Effector memory CD8-positive, alpha-beta T cell (primary cell): ENCODE data around the gene DERL3.

ENCODE experiments used
- ATAC-seq: fragments of 150-1000 bp; cut with Tn5 transposase; replicated peaks from 2 replicates; pipeline ENCODE4 v1.10.0; 2021; ENCODE audit warnings: mild to moderate bottlenecking, moderate library complexity
- DNase-seq, 3 experiments: peaks; one replicate each; pipeline ENCODE4 v3.0.0; 2021
- H3K27ac Mint-ChIP-seq, 2 donors: one replicate each; pipeline ENCODE4 v1.8.0; 2022; ENCODE audit warnings: mild to moderate bottlenecking in 2 of 2, mixed read lengths in 2 of 2, moderate library complexity in 2 of 2
- H3K27me3 Mint-ChIP-seq, 2 donors: one replicate each; pipeline ENCODE4 v1.8.0; 2022; ENCODE audit warnings: mixed read lengths in 2 of 2
- H3K36me3 Mint-ChIP-seq: one replicate; pipeline ENCODE4 v1.8.0; 2022; ENCODE audit warnings: mild to moderate bottlenecking, moderate library complexity, mixed read lengths; ENCODE audit not compliant: insufficient read depth
- H3K4me1 Mint-ChIP-seq, 2 donors: one replicate each; pipeline ENCODE4 v1.8.0; 2022; ENCODE audit warnings: low read depth in 2 of 2, mixed read lengths in 2 of 2
- H3K4me3 Mint-ChIP-seq, 2 donors: one replicate each; pipeline ENCODE4 v1.8.0; 2022; ENCODE audit warnings: mild to moderate bottlenecking in 2 of 2, mixed read lengths in 2 of 2, moderate library complexity in 2 of 2
- H3K9me3 Mint-ChIP-seq, 2 donors: one replicate each; pipeline ENCODE4 v1.8.0; 2022; ENCODE audit warnings: mixed read lengths in 2 of 2

DERL3 gene

DNA sequence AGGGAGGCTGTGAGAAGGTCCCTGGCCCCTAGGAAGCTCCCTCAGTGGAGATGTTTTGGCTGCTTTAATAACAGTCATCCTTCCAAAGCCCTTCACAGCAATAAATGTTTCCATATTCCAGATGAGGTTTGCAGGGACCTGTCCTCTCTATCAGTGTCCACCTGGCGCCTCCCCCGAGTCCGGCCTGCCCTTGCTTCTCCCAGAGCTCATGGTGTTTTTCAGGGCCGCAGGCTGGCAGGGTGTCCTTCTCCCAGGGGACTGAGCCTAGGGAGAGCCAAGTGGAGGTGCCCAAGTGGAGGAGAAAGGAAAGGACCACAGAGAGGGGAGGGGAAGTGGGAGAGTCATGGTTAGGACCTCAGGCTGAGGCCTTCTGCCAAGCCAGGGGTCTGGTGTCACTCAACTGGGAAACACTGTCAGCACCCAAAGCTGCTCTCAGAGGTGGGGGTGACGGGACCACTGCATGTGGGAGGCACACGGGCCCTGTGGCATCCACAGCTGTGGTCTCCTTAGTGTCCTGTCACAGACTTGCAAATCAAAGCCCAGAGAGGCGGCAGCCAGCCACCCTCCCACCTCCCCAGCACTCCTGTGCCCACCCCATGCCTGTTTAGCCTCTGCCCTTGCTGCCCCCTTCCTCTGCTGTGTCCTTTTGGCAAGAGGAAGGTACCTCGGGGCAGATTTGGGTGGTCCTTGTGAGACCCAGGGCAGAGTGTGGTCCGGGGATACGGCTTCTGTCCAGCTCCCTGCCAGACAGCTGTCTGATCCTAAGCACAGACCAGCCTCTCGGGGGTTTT lies 6.4 kb downstream of the DERL3 start:
- Mint-ChIP-seq H3K27ac (peak overlapping the region in 1 of 2 donors; percentile 26), H3K4me3 (no peak overlapping the region), H3K4me1 (peaks cover 9 to 14% of the 10 kb centered on the region in 2 donors), H3K9me3 (no peaks in the 10 kb centered on the region), H3K36me3 (peaks cover 14% of the 10 kb centered on the region), H3K27me3 (no peaks in the 10 kb centered on the region)
- no peak for DNase-seq
- ATAC-seq = no peak

- H3K27me3 Mint-ChIP-seq = no peaks in the 10 kb centered on the region
- DNase-seq (no peak), ATAC-seq (no peak)
- H3K27ac Mint-ChIP-seq = peak overlapping the region in 1 of 2 donors; percentile 26
- peaks cover 14% of the 10 kb centered on the region for H3K36me3 Mint-ChIP-seq
- peaks cover 6 to 14% of the 10 kb centered on the region in 2 donors for H3K4me1 Mint-ChIP-seq
- H3K9me3 Mint-ChIP-seq = no peaks in the 10 kb centered on the region
- no peak overlapping the region for H3K4me3 Mint-ChIP-seq
Measured at GRCh38 chr22:23831781-23832180, 7.0 kb downstream of the DERL3 start.

DNA sequence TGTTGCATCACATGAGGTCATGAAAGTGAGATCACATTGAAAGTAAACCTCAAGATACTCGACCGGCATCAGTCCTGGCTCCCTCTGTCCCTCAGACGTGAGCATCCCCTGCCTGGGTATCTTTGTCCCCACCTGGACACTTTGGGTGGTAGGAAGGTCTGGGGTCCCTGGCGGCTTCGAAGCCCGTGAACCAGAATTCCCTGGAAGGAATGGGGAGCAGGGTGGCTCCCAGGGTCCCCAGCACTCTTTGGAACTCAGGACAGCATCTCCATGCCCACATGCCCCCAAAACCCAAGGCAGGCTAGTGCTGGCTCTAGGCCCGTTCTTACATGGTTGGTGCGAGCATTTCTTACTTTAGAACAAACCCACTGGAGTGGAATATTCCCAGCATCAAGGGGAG lies 7.5 kb downstream of the DERL3 start:
- no peak for DNase-seq
- no peaks in the 10 kb centered on the region for H3K9me3 Mint-ChIP-seq
- peaks cover 6 to 14% of the 10 kb centered on the region in 2 donors for H3K4me1 Mint-ChIP-seq
- H3K4me3 Mint-ChIP-seq = no peak overlapping the region
- H3K27ac Mint-ChIP-seq = peak overlapping the region in 1 of 2 donors; percentile 26
- ATAC-seq = no peak
- H3K36me3 Mint-ChIP-seq = peaks cover 15% of the 10 kb centered on the region
- H3K27me3 Mint-ChIP-seq = no peaks in the 10 kb centered on the region

DNA sequence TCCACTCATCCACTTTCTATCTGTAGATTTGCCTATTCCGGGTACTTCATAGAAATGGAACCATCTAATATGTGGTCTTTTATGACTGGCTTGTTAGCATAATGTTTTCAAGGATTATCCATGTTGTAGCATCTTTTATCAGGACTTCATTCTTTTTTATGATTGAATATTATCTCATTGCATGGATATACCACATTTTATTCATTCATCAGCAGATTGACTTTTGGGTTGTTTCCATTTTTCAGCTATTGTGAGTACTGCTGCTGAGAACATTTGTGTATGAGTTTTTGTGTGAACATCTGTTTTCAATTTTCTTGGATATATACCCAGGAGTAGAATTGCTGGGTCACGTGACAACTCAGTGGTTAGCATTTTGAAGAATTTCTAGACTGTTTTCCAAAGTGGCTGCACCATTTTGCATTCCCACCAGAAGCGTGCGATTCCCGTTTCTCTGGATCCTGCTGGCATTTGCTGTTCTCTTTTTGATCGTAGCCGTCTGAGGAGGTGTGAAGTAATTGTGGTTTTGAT lies 8.9 kb downstream of the DERL3 start:
- DNase-seq = no peak
- peaks cover 17% of the 10 kb centered on the region for H3K36me3 Mint-ChIP-seq
- peak overlapping the region in 1 of 2 donors; percentile 66 for H3K27ac Mint-ChIP-seq
- H3K4me3 Mint-ChIP-seq = no peak overlapping the region
- no peaks in the 10 kb centered on the region for H3K9me3 Mint-ChIP-seq
- H3K4me1 Mint-ChIP-seq = peaks cover 6 to 14% of the 10 kb centered on the region in 2 donors
- H3K27me3 Mint-ChIP-seq = no peaks in the 10 kb centered on the region
- ATAC-seq = no peak

DNA sequence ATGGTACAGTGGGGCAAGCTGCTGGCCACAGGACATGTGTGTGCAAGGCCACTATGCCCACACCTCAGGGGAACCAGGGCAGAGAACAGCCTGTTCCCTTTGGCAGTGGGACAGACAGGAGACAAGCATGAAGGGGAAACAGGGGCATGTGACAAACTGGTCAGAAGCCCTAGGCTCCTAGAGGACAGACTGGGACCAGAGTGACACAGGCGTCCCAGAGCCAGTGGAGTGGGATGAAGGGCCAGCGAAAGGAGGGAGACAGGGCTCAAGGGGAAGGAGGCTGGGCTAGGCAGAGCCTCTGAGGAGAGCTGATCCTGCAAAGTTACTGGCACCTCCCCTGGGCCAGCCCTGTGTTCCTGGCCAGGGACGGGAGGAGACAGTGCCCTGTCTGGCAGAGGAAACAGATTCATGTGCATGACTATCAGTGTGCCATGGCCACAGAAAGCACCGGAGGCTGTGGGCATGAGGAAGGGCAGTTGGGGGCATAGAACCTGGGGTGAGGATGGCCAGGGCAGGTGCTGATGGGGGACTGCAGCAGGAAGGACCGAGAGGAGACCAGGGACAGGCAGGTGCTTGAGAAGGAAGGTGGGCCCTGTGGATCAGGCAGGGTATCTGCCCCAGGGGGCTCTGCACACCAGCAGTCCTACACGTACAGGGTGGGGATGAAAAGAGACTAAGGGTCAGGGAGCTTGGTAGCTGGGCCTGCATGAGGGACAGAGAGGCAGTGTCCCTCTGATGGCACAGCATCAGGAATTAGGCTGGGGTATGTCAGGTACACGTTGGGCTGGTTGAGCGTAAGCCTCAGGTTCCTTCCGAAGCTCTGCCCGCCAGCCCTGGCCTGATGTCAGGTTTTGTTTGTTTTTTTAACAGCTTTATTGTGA lies 9.8 kb downstream of the DERL3 start:
- Mint-ChIP-seq H3K36me3 (peaks cover 17% of the 10 kb centered on the region), H3K4me3 (no peak overlapping the region), H3K4me1 (peaks cover 6 to 14% of the 10 kb centered on the region in 2 donors), H3K27me3 (no peaks in the 10 kb centered on the region), H3K27ac (peak overlapping the region in 1 of 2 donors; percentile 66), H3K9me3 (no peaks in the 10 kb centered on the region)
- ATAC-seq (no peak), DNase-seq (no peak)

- Mint-ChIP-seq H3K27ac (no peak overlapping the region), H3K4me1 (peaks cover 6 to 17% of the 10 kb centered on the region in 2 donors)
- ATAC-seq = no peak
Measured at GRCh38 chr22:23827351-23827995, 11.3 kb downstream of the DERL3 start.

GRCh38 chr22:23826510-23827350 lies 12.1 kb downstream of the DERL3 start:
- no peaks in the 10 kb centered on the region for H3K9me3 Mint-ChIP-seq
- ATAC-seq (no peak), DNase-seq (no peak)
- no peaks in the 10 kb centered on the region for H3K27me3 Mint-ChIP-seq
- no peak overlapping the region for H3K4me3 Mint-ChIP-seq
- peaks cover 27% of the 10 kb centered on the region for H3K36me3 Mint-ChIP-seq
- peaks cover 6 to 17% of the 10 kb centered on the region in 2 donors for H3K4me1 Mint-ChIP-seq
- no peak overlapping the region for H3K27ac Mint-ChIP-seq

More at GRCh38 chr22:23827351-23827995, 11.3 kb downstream of the DERL3 start:
- H3K27me3 Mint-ChIP-seq = no peaks in the 10 kb centered on the region
- H3K36me3 Mint-ChIP-seq = peaks cover 24% of the 10 kb centered on the region
- H3K9me3 Mint-ChIP-seq = no peaks in the 10 kb centered on the region
- no peak overlapping the region for H3K4me3 Mint-ChIP-seq
- DNase-seq = no peak

DNA sequence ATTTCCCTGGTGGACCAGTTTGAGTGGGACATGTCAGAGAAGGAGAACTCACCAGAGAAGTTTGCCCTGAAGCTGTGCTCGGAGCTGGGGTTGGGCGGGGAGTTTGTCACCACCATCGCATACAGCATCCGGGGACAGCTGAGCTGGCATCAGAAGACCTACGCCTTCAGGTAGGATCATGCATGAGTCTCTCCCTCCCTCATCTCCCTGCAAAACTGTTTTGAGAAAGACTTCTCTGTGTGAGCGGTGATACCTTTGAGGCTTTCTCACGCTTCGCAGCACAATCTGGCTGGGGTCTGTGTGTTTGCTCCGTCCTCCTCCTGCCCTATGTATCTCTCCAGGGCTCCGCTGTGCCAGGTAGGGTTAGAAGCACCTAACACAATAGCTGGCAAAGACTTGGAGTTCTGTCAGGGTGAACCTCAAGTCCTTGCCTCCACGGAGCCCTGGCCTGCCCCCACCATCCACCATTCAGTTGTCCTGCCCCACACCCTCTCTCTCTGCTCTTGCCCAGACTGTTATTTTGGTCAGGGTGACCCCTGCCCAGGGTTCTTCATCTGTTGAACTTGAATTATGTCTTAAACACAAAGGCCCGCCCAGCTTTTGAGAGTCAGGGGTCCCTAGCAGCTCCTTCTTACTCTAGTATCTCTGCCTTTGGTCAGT lies 13.4 kb downstream of the DERL3 start:
- ATAC-seq = no peak
- H3K27ac Mint-ChIP-seq = peak overlapping the region; percentile 11 to 56
- no peaks in the 10 kb centered on the region for H3K9me3 Mint-ChIP-seq
- no peak for DNase-seq
- peaks cover 24% of the 10 kb centered on the region for H3K36me3 Mint-ChIP-seq
- H3K27me3 Mint-ChIP-seq = no peaks in the 10 kb centered on the region
- no peak overlapping the region for H3K4me3 Mint-ChIP-seq
- H3K4me1 Mint-ChIP-seq = peaks cover 6 to 19% of the 10 kb centered on the region in 2 donors

DNA sequence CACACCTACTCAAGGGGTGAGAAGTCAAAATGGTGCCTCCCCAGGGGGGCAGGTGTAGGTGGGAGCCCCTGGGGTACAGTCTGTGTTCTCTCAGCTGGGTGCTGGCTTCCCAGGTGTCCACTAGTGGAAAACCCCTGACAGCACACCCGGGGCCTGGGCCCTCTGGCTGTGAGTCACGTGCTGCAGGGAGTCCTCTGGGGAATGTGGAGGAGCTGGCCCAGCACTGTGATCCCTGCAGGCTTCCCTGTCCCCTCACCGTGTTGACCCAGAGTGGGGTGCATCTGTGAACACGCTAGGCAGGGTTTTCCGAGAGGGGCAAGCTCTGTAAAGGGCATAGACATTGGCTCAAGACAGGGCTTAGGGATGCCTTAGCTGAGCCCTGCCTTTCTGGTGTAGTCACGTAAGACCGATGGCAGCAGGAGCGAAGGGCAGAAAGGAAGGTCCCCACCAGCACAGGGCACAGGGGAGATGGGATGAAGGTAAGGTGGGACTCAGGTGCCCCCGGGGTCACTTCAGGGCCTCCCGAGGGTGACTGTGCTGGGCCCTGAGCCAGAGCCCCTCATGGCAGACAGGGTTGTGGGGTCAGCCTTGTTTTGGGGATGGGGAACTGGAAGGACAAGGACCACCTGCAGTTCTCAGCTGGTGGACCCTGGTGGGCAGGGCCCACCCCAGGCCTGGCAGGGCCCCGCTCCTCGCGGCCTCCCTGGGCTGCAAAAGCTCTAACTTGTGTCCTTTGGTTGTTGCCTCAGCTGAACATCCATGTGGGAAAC lies 14.1 kb downstream of the DERL3 start:
- no peak overlapping the region for H3K4me3 Mint-ChIP-seq
- peaks cover 20% of the 10 kb centered on the region for H3K36me3 Mint-ChIP-seq
- no peaks in the 10 kb centered on the region for H3K27me3 Mint-ChIP-seq
- no peaks in the 10 kb centered on the region for H3K9me3 Mint-ChIP-seq
- ATAC-seq = no peak
- DNase-seq = no peak
- peaks cover 6 to 18% of the 10 kb centered on the region in 2 donors for H3K4me1 Mint-ChIP-seq
- peak overlapping the region in 1 of 2 donors; percentile 29 for H3K27ac Mint-ChIP-seq

- no peak overlapping the region for H3K4me3 Mint-ChIP-seq
- ATAC-seq = no peak
- no peaks in the 10 kb centered on the region for H3K27me3 Mint-ChIP-seq
Measured at GRCh38 chr22:23823331-23823791, 15.4 kb downstream of the DERL3 start.

GRCh38 chr22:23822101-23822671 lies 16.6 kb downstream of the DERL3 start:
- H3K9me3 Mint-ChIP-seq = no peaks in the 10 kb centered on the region
- ATAC-seq = no peak
- H3K4me3 Mint-ChIP-seq = no peak overlapping the region
- no peak for DNase-seq
- peaks cover 0 to 7% of the 10 kb centered on the region in 2 donors for H3K4me1 Mint-ChIP-seq
- H3K27me3 Mint-ChIP-seq = no peaks in the 10 kb centered on the region
- peaks cover 35% of the 10 kb centered on the region for H3K36me3 Mint-ChIP-seq
- peak overlapping the region; percentile 55 to 60 for H3K27ac Mint-ChIP-seq

More at GRCh38 chr22:23823331-23823791, 15.4 kb downstream of the DERL3 start:
- Mint-ChIP-seq H3K36me3 (peaks cover 24% of the 10 kb centered on the region), H3K27ac (peak overlapping the region in 1 of 2 donors; percentile 60), H3K4me1 (peaks cover 0 to 7% of the 10 kb centered on the region in 2 donors), H3K9me3 (no peaks in the 10 kb centered on the region)
- no peak for DNase-seq
